K562 (cell line): ENCODE measurements around the gene COX20. TPM values are rescaled to one million over a fixed set of nuclear protein-coding genes. Genes with fewer than 3 reads are reported as not detected.

Experiments used
- ATAC-seq: fragments of 200-7000 bp; cut with Tn5 transposase; 3 replicates; pipeline ENCODE4 v1.9.1; 2020; ENCODE audit warnings: moderate library complexity
- BruUV-seq: library from RNA; stranded (reverse); fragments of 400-500 nt; replicated peaks from 2 replicates; lab custom pipeline; 2021; lab: Mats Ljungman, UMichigan
- CTCF ChIA-PET: fragments of 300-600 bp; formaldehyde crosslinking; extraction: SDS; loops from one replicate; lab custom pipeline; 2021; ENCODE audit warnings: low intra/inter-chr PET ratio; lab: Yijun Ruan, JAX
- POLR2A ChIA-PET: fragments of 300-600, 350-650 bp; sonication (Branson Sonifier 250); formaldehyde crosslinking; extraction: SDS; loops from one replicate; lab custom pipeline; 2021; ENCODE audit warnings: antibody characterized with exemption, inconsistent platforms; lab: Yijun Ruan, JAX
- DNase-seq, 4 experiments: peaks; one replicate each; pipeline versions ENCODE4 v3.0.0 to v3.0.0-alpha.2; 2011 to 2018; ENCODE audit warnings: low spot score in 3 of 4, mixed read lengths in 3 of 4; ENCODE audit errors: extremely low read depth in 1 of 4
- FAIRE-seq: peaks from 2 replicates; lab custom pipeline; 2011; peaks lifted over from hg19 to GRCh38; lab: Jason Lieb, UNC
- H2AFZ ChIP-seq: 2 replicates; pipeline ENCODE4 v1.6.0; 2011; ENCODE audit warnings: low read depth, low read length, control low read depth, inconsistent platforms
- H3K27ac ChIP-seq: fragments of 200-600 bp; 3 replicates; pipeline ENCODE4 v1.8.0; 2011; ENCODE audit warnings: low read depth, mild to moderate bottlenecking, control low read depth, inconsistent platforms, low read length, moderate library complexity, mixed read lengths; ENCODE audit errors: extremely low read depth
- H3K27me3 ChIP-seq, 2 experiments: fragments of 300-600 bp in 1 of 2; 2 replicates in 1 of 2; 3 replicates in 1 of 2; pipeline versions ENCODE4 v1.6.0 to v1.8.0; 2011; ENCODE audit warnings: inconsistent platforms in 2 of 2, low read length in 2 of 2, mild to moderate bottlenecking in 1 of 2, mixed read lengths in 1 of 2, moderate library complexity in 1 of 2; ENCODE audit not compliant: control insufficient read depth in 2 of 2, insufficient read depth in 2 of 2
- H3K36me3 ChIP-seq: fragments of 300-600 bp; 3 replicates; pipeline ENCODE4 v1.8.0; 2011; ENCODE audit warnings: mild to moderate bottlenecking, low read length, inconsistent platforms; ENCODE audit not compliant: control insufficient read depth, insufficient read depth
- H3K4me1 ChIP-seq, 2 experiments: fragments of 200-600 bp in 1 of 2; replicated peaks in 1 of 2; 2 replicates in 1 of 2; 3 replicates in 1 of 2; pipeline versions ENCODE4 v1.5.1 to v1.8.0; 2011; ENCODE audit warnings: inconsistent platforms in 2 of 2, low read length in 2 of 2, mild to moderate bottlenecking in 1 of 2, mixed read lengths in 1 of 2, moderate library complexity in 1 of 2; ENCODE audit not compliant: control insufficient read depth in 2 of 2, insufficient read depth in 2 of 2
- H3K4me2 ChIP-seq: 2 replicates; pipeline ENCODE4 v1.6.1; 2011; ENCODE audit warnings: low read length, control low read depth, inconsistent platforms, mixed read lengths; ENCODE audit not compliant: insufficient read depth
- H3K4me3 ChIP-seq: fragments of 200-600 bp; sonication (generic), shearing (Covaris generic); 2 replicates; pipeline ENCODE4 v1.5.1; 2016; ENCODE audit warnings: control low read depth, inconsistent platforms
- H3K79me2 ChIP-seq: fragments of 200-600 bp; 3 replicates; pipeline ENCODE4 v1.8.0; 2011; ENCODE audit warnings: low read length, inconsistent platforms; ENCODE audit not compliant: control insufficient read depth, insufficient read depth
- H3K9ac ChIP-seq, 2 experiments: 2 replicates each; pipeline versions ENCODE4 v1.6.0 to v1.6.1; 2011; ENCODE audit warnings: low read depth in 2 of 2, low read length in 2 of 2, control low read depth in 1 of 2, inconsistent platforms in 1 of 2, mild to moderate bottlenecking in 1 of 2, mixed read lengths in 1 of 2; ENCODE audit not compliant: insufficient read depth in 1 of 2
- H3K9me1 ChIP-seq: one replicate; pipeline ENCODE4 v1.6.0; 2011; ENCODE audit warnings: inconsistent platforms, mild to moderate bottlenecking, low read length, moderate library complexity; ENCODE audit not compliant: control insufficient read depth, insufficient read depth
- H3K9me3 ChIP-seq: replicated peaks from 2 replicates; pipeline ENCODE4 v1.5.1; 2011; ENCODE audit warnings: low read depth, low read length, inconsistent platforms; ENCODE audit not compliant: control insufficient read depth, insufficient read depth
- H4K20me1 ChIP-seq: replicated peaks from 2 replicates; pipeline ENCODE4 v1.6.1; 2011; ENCODE audit warnings: low read length, inconsistent platforms, mixed read lengths; ENCODE audit not compliant: control insufficient read depth, insufficient read depth
- ATF4 ChIP-seq: fragments of 450-650 bp; formaldehyde crosslinking; IDR thresholded peaks from 2 replicates; pipeline ENCODE4 v1.4.0; 2022; ENCODE audit warnings: mild to moderate bottlenecking, moderate library complexity
- CBX3 ChIP-seq, 2 experiments: IDR thresholded peaks; 1 replicate in 1 of 2; 2 replicates in 1 of 2; pipeline ENCODE4 v1.6.1; 2012; ENCODE audit warnings: inconsistent platforms in 2 of 2, low read length in 2 of 2, borderline replicate concordance in 1 of 2, control low read depth in 1 of 2
- CGGBP1 ChIP-seq: fragments of 250-450 bp; sonication (Bioruptor Pico); IDR thresholded peaks from 2 replicates; pipeline ENCODE4 v1.9.0; 2021; ENCODE audit warnings: mild to moderate bottlenecking
- DPF2 ChIP-seq: fragments of 450-650 bp; IDR thresholded peaks from 2 replicates; pipeline ENCODE4 v1.6.1; 2016
- MAZ ChIP-seq, 2 experiments: fragments of 450-650 bp in 1 of 2; sonication (generic) in 1 of 2; formaldehyde crosslinking; IDR thresholded peaks in 1 of 2; conservative IDR thresholded peaks in 1 of 2; 2 replicates each; pipeline versions ENCODE4 v1.4.0 to v1.5.0; 2020; ENCODE audit warnings: mild to moderate bottlenecking in 1 of 2, missing genetic modification reagents in 1 of 2
- MECOM ChIP-seq: fragments of 250-450 bp; sonication (Bioruptor Pico); IDR thresholded peaks from 2 replicates; pipeline ENCODE4 v1.8.0; 2022; ENCODE audit warnings: inconsistent platforms
- MLX ChIP-seq, 2 experiments: fragments of 450-650 bp in 1 of 2; sonication (generic) in 1 of 2; formaldehyde crosslinking; conservative IDR thresholded peaks; 2 replicates each; pipeline versions ENCODE4 v1.4.0 to v1.8.1; 2020 to 2022; ENCODE audit warnings: mild to moderate bottlenecking in 1 of 2, missing genetic modification reagents in 1 of 2
- MYBL2 ChIP-seq, 2 experiments: fragments of 450-650 bp in 1 of 2; sonication (generic) in 1 of 2; formaldehyde crosslinking in 1 of 2; IDR thresholded peaks; 2 replicates each; pipeline versions ENCODE4 v1.6.1 to v1.8.1; 2017 to 2022; ENCODE audit warnings: borderline replicate concordance in 1 of 2, inconsistent platforms in 1 of 2, low read depth in 1 of 2, mild to moderate bottlenecking in 1 of 2, missing genetic modification reagents in 1 of 2, moderate library complexity in 1 of 2
- NFE2 ChIP-seq: IDR thresholded peaks from 2 replicates; pipeline ENCODE4 v1.6.1; 2014; ENCODE audit warnings: antibody characterized with exemption, low read depth
- PBX2 ChIP-seq, 2 experiments: IDR thresholded peaks in 1 of 2; conservative IDR thresholded peaks in 1 of 2; 2 replicates each; pipeline ENCODE4 v1.6.1; 2016; ENCODE audit warnings: low read depth in 2 of 2, mild to moderate bottlenecking in 1 of 2, missing compliant biosample characterization in 1 of 2, missing genetic modification characterization in 1 of 2, moderate library complexity in 1 of 2
- POLR2AphosphoS5 ChIP-seq: IDR thresholded peaks from 2 replicates; pipeline ENCODE4 v1.6.1; 2011; ENCODE audit warnings: mild to moderate bottlenecking, low read depth, low read length, moderate library complexity; ENCODE audit not compliant: control insufficient read depth, insufficient read depth
- PRMT5 ChIP-seq: sonication (generic); formaldehyde crosslinking; IDR thresholded peaks from 2 replicates; pipeline ENCODE4 v1.5.0; 2020; ENCODE audit warnings: missing genetic modification reagents
- PYGO2 ChIP-seq: fragments of 450-650 bp; IDR thresholded peaks from 2 replicates; pipeline ENCODE4 v1.6.1; 2016; ENCODE audit warnings: mild to moderate bottlenecking, missing genetic modification characterization, moderate library complexity, missing compliant biosample characterization
- RUNX1 ChIP-seq: sonication (generic); IDR thresholded peaks from 2 replicates; pipeline ENCODE4 v1.6.1; 2016; ENCODE audit warnings: antibody characterized with exemption, low read depth
- SREBF2 ChIP-seq: sonication (generic); formaldehyde crosslinking; IDR thresholded peaks from 2 replicates; pipeline ENCODE4 v1.4.0; 2020; ENCODE audit warnings: mild to moderate bottlenecking, missing genetic modification reagents
- TRIM28 ChIP-seq: fragments of 450-650 bp; IDR thresholded peaks from 2 replicates; pipeline ENCODE4 v1.6.1; 2017
- ZFP1 ChIP-seq: fragments of 450-650 bp; formaldehyde crosslinking; IDR thresholded peaks from 2 replicates; pipeline ENCODE4 v1.4.0; 2020; ENCODE audit warnings: mild to moderate bottlenecking, mixed read lengths
- ZNF253 ChIP-seq: fragments of 250-450 bp; sonication (Bioruptor Pico); conservative IDR thresholded peaks from 2 replicates; pipeline ENCODE4 v1.6.1; 2021; ENCODE audit warnings: mild to moderate bottlenecking
- WGBS: fragments of 100-300 bp; shearing (Covaris generic); methylation state at CpG from one replicate; pipeline ENCODE4 v1.1.6; 2016; ENCODE audit warnings: low coverage, mixed read lengths; ENCODE audit not compliant: insufficient coverage; ENCODE audit errors: missing lambda C conversion rate; 5-methylcytosine and 5-hydroxymethylcytosine counted together
- in situ Hi-C: fragments of 300-500 bp; cut with MboI; formaldehyde crosslinking; loops from 4 replicates; pipeline ENCODE4 v1.15.0; 2018; ENCODE audit warnings: inconsistent platforms, mixed read lengths
- intact Hi-C: fragments of 100-400 bp; cut with micrococcal nuclease; formaldehyde crosslinking; loops from 2 replicates; pipeline ENCODE4 v1.14.2; 2022
- polyA plus RNA-seq, 8 experiments: library from polyadenylated mRNA; depleted of rRNA in 4 of 8; stranded (reverse) in 5 of 8; unstranded in 3 of 8; fragments of >200 nt; fragmentation: Nextera tagmentation in 2 of 8; fragmentation: Illumina TruSeq in 1 of 8; extraction: Ambion mirVana in 2 of 8; extraction: Trizol in 1 of 8; gene quantifications; 2 replicates each; pipeline versions ENCODE4 v1.2.1 to v1.2.3, GENCODE V29; 2011 to 2014; ENCODE audit warnings: inconsistent platforms in 1 of 8, missing spikeins in 1 of 8
- total RNA-seq, 7 experiments: library from RNA; depleted of rRNA in 6 of 7; stranded (reverse); fragments of >200 nt in 6 of 7; fragmentation: Illumina TruSeq in 2 of 7; extraction: Trizol in 2 of 7; gene quantifications; 2 replicates each; pipeline versions ENCODE4 v1.2.1 to v1.2.3, GENCODE V29; 2011 to 2021; ENCODE audit warnings: low replicate concordance in 1 of 7

Gene COX20
- total and polyA plus RNA-seq, 9 of the 15 experiments (the other 6 are each of a cell fraction or from before 2014, with no cell fraction given), result 41.5 to 192 (median 84.3) TPM

- ATAC-seq (no peak), FAIRE-seq (no peak), DNase-seq (no peak)
- Histone ChIP-seq H3K27me3 (no peaks in the 10 kb centered on the region), H2AFZ (no peak overlapping the region), H3K27ac (peak overlapping the region; percentile 16; the same call in 1 of the 3 replicates), H3K9me3 (no peaks in the 10 kb centered on the region), H3K4me3 (no peak overlapping the region), H3K4me1 (peaks cover 3 to 18% of the 10 kb centered on the region in 2 experiments; a peak in 3 of 5 replicates), H3K36me3 (peaks cover 79% of the 10 kb centered on the region), H3K4me2 (no peak overlapping the region), H3K79me2 (peaks cover 84% of the 10 kb centered on the region), H4K20me1 (peaks cover 17% of the 10 kb centered on the region), H3K9ac (no peak overlapping the region), H3K9me1 (no peaks in the 10 kb centered on the region)
- POLR2A ChIA-PET, result interaction anchor here (1.4 to 22.4 kb wide), 2 partner anchors 11 to 16 kb away, joined by 6 to 485 read pairs; partner anchors contain the start of gene HNRNPU
- CTCF ChIA-PET, result no interaction called here
- 19% methylated on average over 2 of the region's 2 CpGs for WGBS
- no TSS peak for BruUV-seq
- in situ Hi-C loops (no loop called here), intact Hi-C loops (loop anchor here (10.0 kb wide), 1 partner anchor 205 kb away; no protein-coding TSS in a partner anchor)
- TF ChIP-seq TRIM28 (peak; percentile 76; the same call in 1 of the 2 replicates), ATF4 (CRISPR knock-in tag) (no peak), PYGO2 (tag) (no peak), MECOM (CRISPR knock-in tag) (no peak), PBX2 (CRISPR knock-in tag; IDR thresholded peaks at IDR 0.05; ENCODE audit: low read depth) (no peak), PBX2 (tag; conservative IDR thresholded peaks at IDR 0.05; ENCODE audit: low read depth) (no peak), SREBF2 (no peak), MLX (CRISPR knock-in tag; conservative IDR thresholded peaks at IDR 0.05) (no peak), CGGBP1 (CRISPR knock-in tag) (no peak), NFE2 (no peak), PRMT5 (no peak), ZFP1 (CRISPR knock-in tag) (no peak), DPF2 (no peak), RUNX1 (no peak), CBX3 (IDR thresholded peaks at IDR 0.05; ENCODE audit: borderline replicate concordance in 1 of 2, low read length in 2 of 2) (0 out of 3 replicates have a peak, but pooled peaks of 1 of the 2 experiments have one; percentile 60), POLR2AphosphoS5 (peak; percentile 49; the same call in 1 of the 2 replicates), ZNF253 (CRISPR knock-in tag) (no peak), MAZ (CRISPR knock-in tag; conservative IDR thresholded peaks at IDR 0.05 in 1 of 2, IDR thresholded peaks at IDR 0.05 in 1 of 2) (no peak), MYBL2 (IDR thresholded peaks at IDR 0.05; ENCODE audit: low read depth) (no peak), MYBL2 (CRISPR knock-in tag; IDR thresholded peaks at IDR 0.05; ENCODE audit: borderline replicate concordance) (no peak)
Observed at GRCh38 chr1:244839656-244840055, 4.2 kb downstream of the COX20 start.
